ENCODE results near the gene CCNI2.
"Not testable (repeated sequence)": the region's sequence is repeated elsewhere in the genome, so short reads cannot be mapped to it uniquely, and the experiment has no call there.

Gene CCNI2

GRCh38 chr5:132788990-132789886 is 42.0 kb downstream of the CCNI2 start:
- H3K4me1 ChIP-seq (ENCODE audit: control insufficient read depth, insufficient read depth, low read length): peaks cover 8% of the 10 kb centered on the region
- H3K36me3 ChIP-seq (ENCODE audit: insufficient read depth, low read length): no peaks in the 10 kb centered on the region
- H3K27me3 ChIP-seq (ENCODE audit: control insufficient read depth, insufficient read depth, low read length): peaks cover 14% of the 10 kb centered on the region
- no peak overlapping the region for H3K9ac ChIP-seq (ENCODE audit: low read depth, low read length)
- H3K4me2 ChIP-seq (ENCODE audit: low read length): no peak overlapping the region
- H3K4me3 ChIP-seq (ENCODE audit: low read length): no peak overlapping the region
- H3K9me3 ChIP-seq (replicated peaks; ENCODE audit: low read length): no peaks in the 10 kb centered on the region

DNA sequence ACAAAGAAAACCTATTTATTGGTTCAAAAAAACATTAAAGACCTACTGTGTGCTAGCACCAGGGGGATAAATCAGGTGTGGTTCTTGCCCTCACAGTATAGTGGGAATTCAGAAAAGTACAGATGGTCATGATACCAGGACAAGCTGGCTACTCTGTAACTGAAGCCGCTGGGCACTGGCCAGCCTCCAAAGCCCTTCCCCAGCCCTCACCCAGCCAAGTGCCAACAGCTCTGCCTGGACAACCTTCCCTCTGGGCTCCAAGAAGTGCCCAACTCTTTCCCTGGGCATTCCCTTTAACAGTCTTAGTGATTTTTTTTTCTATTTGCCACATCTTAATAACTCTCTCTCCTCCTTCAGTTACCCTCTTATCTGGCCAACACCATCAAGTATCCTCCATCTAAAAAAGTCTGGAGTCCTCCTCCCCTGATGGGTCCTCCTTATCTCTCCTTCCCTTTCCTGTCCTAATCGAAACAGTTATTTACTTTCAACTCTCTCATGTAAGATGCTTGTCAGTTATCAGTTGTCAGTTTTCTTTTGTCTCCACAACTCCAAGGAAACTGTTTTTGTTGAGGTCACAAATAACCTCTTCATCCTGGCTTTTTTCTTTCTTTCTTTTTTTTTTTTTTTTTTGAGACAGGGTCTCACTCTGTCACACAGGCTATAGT is 43.1 kb downstream of the CCNI2 start:
- Histone ChIP-seq H3K36me3 (ENCODE audit: insufficient read depth, low read length) (no peaks in the 10 kb centered on the region), H3K9me3 (replicated peaks; ENCODE audit: low read length) (no peaks in the 10 kb centered on the region), H3K9ac (ENCODE audit: low read depth, low read length) (no peak overlapping the region), H3K4me3 (ENCODE audit: low read length) (no peak overlapping the region), H3K27me3 (ENCODE audit: control insufficient read depth, insufficient read depth, low read length) (peaks cover 23% of the 10 kb centered on the region), H3K4me2 (ENCODE audit: low read length) (no peak overlapping the region), H3K4me1 (ENCODE audit: control insufficient read depth, insufficient read depth, low read length) (peaks cover 8% of the 10 kb centered on the region)

- Histone ChIP-seq H3K36me3 (ENCODE audit: insufficient read depth, low read length) (no peaks in the 10 kb centered on the region), H3K4me1 (ENCODE audit: control insufficient read depth, insufficient read depth, low read length) (peaks cover 8% of the 10 kb centered on the region), H3K4me2 (ENCODE audit: low read length) (no peak overlapping the region), H3K4me3 (ENCODE audit: low read length) (no peak overlapping the region), H3K9me3 (replicated peaks; ENCODE audit: low read length) (no peaks in the 10 kb centered on the region), H3K9ac (ENCODE audit: low read depth, low read length) (no peak overlapping the region), H3K27me3 (ENCODE audit: control insufficient read depth, insufficient read depth, low read length) (peaks cover 25% of the 10 kb centered on the region)
Measured at GRCh38 chr5:132791026-132791425, 43.8 kb downstream of the CCNI2 start.

GRCh38 chr5:132797651-132798050 is 50.4 kb downstream of the CCNI2 start:
- Histone ChIP-seq H3K4me1 (ENCODE audit: control insufficient read depth, insufficient read depth, low read length) (no peaks in the 10 kb centered on the region), H3K9me3 (replicated peaks; ENCODE audit: low read length) (no peaks in the 10 kb centered on the region), H3K4me3 (ENCODE audit: low read length) (no peak overlapping the region), H3K4me2 (ENCODE audit: low read length) (no peak overlapping the region), H3K9ac (ENCODE audit: low read depth, low read length) (no peak overlapping the region), H3K27me3 (ENCODE audit: control insufficient read depth, insufficient read depth, low read length) (peaks cover 60% of the 10 kb centered on the region), H3K36me3 (ENCODE audit: insufficient read depth, low read length) (no peaks in the 10 kb centered on the region)

DNA sequence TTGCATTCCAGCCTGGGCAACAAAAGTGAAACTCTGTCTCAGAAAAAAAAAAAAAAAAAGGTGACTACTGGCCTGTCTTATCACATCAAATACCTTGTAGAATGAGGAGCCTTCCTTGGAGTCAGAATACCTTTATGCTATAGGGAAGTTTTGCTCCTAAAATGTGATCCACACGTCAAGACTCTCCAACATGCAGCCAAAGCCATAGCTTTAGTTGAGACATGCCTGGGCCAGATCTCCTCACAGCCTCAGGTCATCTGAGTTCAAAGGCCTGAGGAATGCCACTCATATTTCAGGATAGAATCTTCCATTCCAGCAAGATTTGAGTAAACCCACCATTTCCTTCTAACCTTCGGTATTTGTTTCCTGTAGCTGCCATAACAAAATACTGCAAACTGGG is 52.2 kb downstream of the CCNI2 start:
- H3K36me3 ChIP-seq (ENCODE audit: insufficient read depth, low read length): no peaks in the 10 kb centered on the region
- H3K27me3 ChIP-seq (ENCODE audit: control insufficient read depth, insufficient read depth, low read length): peaks cover 55% of the 10 kb centered on the region
- H3K4me2 ChIP-seq (ENCODE audit: low read length): no peak overlapping the region
- no peaks in the 10 kb centered on the region for H3K4me1 ChIP-seq (ENCODE audit: control insufficient read depth, insufficient read depth, low read length)
- H3K4me3 ChIP-seq (ENCODE audit: low read length): no peak overlapping the region
- no peaks in the 10 kb centered on the region for H3K9me3 ChIP-seq (replicated peaks; ENCODE audit: low read length)
- H3K9ac ChIP-seq (ENCODE audit: low read depth, low read length): no peak overlapping the region

GRCh38 chr5:132800545-132800944 is 53.3 kb downstream of the CCNI2 start:
- no peak overlapping the region for H3K4me3 ChIP-seq (ENCODE audit: low read length)
- peaks cover 45% of the 10 kb centered on the region for H3K27me3 ChIP-seq (ENCODE audit: control insufficient read depth, insufficient read depth, low read length)
- H3K4me2 ChIP-seq (ENCODE audit: low read length): no peak overlapping the region
- no peaks in the 10 kb centered on the region for H3K4me1 ChIP-seq (ENCODE audit: control insufficient read depth, insufficient read depth, low read length)
- H3K9me3 ChIP-seq (replicated peaks; ENCODE audit: low read length): no peaks in the 10 kb centered on the region
- no peaks in the 10 kb centered on the region for H3K36me3 ChIP-seq (ENCODE audit: insufficient read depth, low read length)
- no peak overlapping the region for H3K9ac ChIP-seq (ENCODE audit: low read depth, low read length)

DNA sequence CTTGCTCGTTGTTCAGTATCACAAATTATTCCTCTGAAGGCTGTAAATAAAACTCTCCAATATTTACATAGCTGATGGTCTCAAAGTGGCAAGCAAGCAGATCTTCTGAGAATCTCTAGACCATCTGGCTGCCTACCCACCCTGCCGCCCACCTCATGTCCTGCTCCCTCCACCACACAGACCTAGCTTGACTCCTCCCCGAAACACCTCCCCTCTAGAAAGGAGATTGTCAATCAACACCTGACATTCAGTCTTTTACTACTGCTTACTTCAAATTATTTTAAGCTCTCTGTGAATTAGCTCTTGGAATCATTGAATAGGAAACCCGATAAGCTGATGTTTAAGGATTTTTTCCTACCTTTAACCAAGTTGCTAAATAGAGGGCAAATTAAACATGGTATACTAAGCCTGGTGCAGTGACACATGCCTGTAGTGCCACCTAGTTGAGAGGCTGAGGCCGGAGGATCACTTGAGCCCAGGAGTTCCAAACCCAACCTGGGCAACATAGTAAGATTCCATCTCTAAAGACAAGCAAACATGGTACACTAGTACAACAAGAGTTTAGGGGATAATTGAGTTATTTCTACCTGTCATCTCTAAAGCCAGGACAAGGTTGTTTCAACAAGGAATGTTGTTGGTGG is 54.9 kb downstream of the CCNI2 start:
- no peaks in the 10 kb centered on the region for H3K4me1 ChIP-seq (ENCODE audit: control insufficient read depth, insufficient read depth, low read length)

GRCh38 chr5:132802685-132803066 is 55.5 kb downstream of the CCNI2 start:
- H3K4me2 ChIP-seq (ENCODE audit: low read length); H3K9ac ChIP-seq (ENCODE audit: low read depth, low read length); H3K4me1 ChIP-seq (ENCODE audit: control insufficient read depth, insufficient read depth, low read length); H3K36me3 ChIP-seq (ENCODE audit: insufficient read depth, low read length); H3K4me3 ChIP-seq (ENCODE audit: low read length); H3K9me3 ChIP-seq (replicated peaks; ENCODE audit: low read length): not testable (repeated sequence)
- H3K27me3 ChIP-seq (ENCODE audit: control insufficient read depth, insufficient read depth, low read length): peaks cover 35% of the 10 kb centered on the region

More for the DNA sequence above, 54.9 kb downstream of the CCNI2 start:
- Histone ChIP-seq H3K36me3 (ENCODE audit: insufficient read depth, low read length) (no peaks in the 10 kb centered on the region), H3K9ac (ENCODE audit: low read depth, low read length) (no peak overlapping the region), H3K27me3 (ENCODE audit: control insufficient read depth, insufficient read depth, low read length) (peaks cover 36% of the 10 kb centered on the region), H3K4me3 (ENCODE audit: low read length) (no peak overlapping the region), H3K4me2 (ENCODE audit: low read length) (no peak overlapping the region), H3K9me3 (replicated peaks; ENCODE audit: low read length) (no peaks in the 10 kb centered on the region)

All from skeletal muscle satellite cell (primary cell).